HCT116 (cell line): ENCODE data around the gene RNGTT. TPM values are rescaled to one million over a fixed set of nuclear protein-coding genes. Genes with fewer than 3 reads are reported as not detected.
"Not testable (repeated sequence)": the region's sequence is repeated elsewhere in the genome, so short reads cannot be mapped to it uniquely, and the experiment has no call there.

Experiments used
- ATAC-seq: fragments of 200-7000 bp; cut with Tn5 transposase; 2 replicates; pipeline ENCODE4 v1.9.1; 2020; ENCODE audit warnings: mild to moderate bottlenecking, moderate library complexity
- BruUV-seq: library from RNA; stranded (reverse); fragments of 400-500 nt; replicated peaks from 2 replicates; lab custom pipeline; 2021; lab: Mats Ljungman, UMichigan
- CTCF ChIA-PET: fragments of 300-600 bp; sonication (Branson Sonifier 250); formaldehyde crosslinking; loops from one replicate; lab custom pipeline; 2021; ENCODE audit warnings: antibody characterized with exemption; lab: Charles Lee
- POLR2A ChIA-PET: fragments of 300-600, 350-600 bp; sonication (Branson Sonifier 250); formaldehyde crosslinking; loops from one replicate; lab custom pipeline; 2021; ENCODE audit warnings: antibody characterized with exemption; lab: Charles Lee
- RAD21 ChIA-PET, 2 experiments: fragments of 300-600 bp; sonication (Branson Sonifier 250); formaldehyde crosslinking; loops; one replicate each; lab custom pipeline; 2023; ENCODE audit warnings: low total read pairs in 2 of 2; ENCODE audit not compliant: uncharacterized antibody in 2 of 2, unreplicated experiment in 2 of 2, low non-redundant PET in 1 of 2; lab: Charles Lee
- DNase-seq: peaks from one replicate; pipeline ENCODE4 v3.0.0-alpha.2; 2010; ENCODE audit warnings: low read depth, low spot score
- H2AFZ ChIP-seq: fragments of 200-600 bp; shearing (Covaris generic), sonication (generic); 2 replicates; pipeline ENCODE4 v1.6.1; 2017; ENCODE audit warnings: low read depth, mixed run types, mixed read lengths, antibody characterized with exemption, low read length; ENCODE audit not compliant: poor library complexity, severe bottlenecking
- H3K27ac ChIP-seq: 2 replicates; pipeline ENCODE4 v1.5.1; 2012; ENCODE audit warnings: low read depth, low read length
- H3K27me3 ChIP-seq: fragments of 200-600 bp; sonication (generic); 2 replicates; pipeline ENCODE4 v1.6.1; 2016; ENCODE audit warnings: mixed run types, low read length, mixed read lengths; ENCODE audit not compliant: insufficient read depth
- H3K36me3 ChIP-seq, 2 experiments: fragments of 200-500 bp in 1 of 2; fragments of 200-600 bp in 1 of 2; sonication (Bioruptor generic) in 1 of 2; sonication (generic) in 1 of 2; 2 replicates each; pipeline versions ENCODE4 v1.5.1 to v1.6.1; 2014 to 2016; ENCODE audit warnings: low read length in 2 of 2, inconsistent platforms in 1 of 2, mixed read lengths in 1 of 2, mixed run types in 1 of 2; ENCODE audit not compliant: insufficient read depth in 2 of 2, control insufficient read depth in 1 of 2
- H3K4me1 ChIP-seq, 2 experiments: fragments of 200-600 bp in 1 of 2; sonication (generic) in 1 of 2; 2 replicates each; pipeline versions ENCODE4 v1.5.1 to v1.6.1; 2012 to 2017; ENCODE audit warnings: low read length in 2 of 2, inconsistent platforms in 1 of 2, mild to moderate bottlenecking in 1 of 2, mixed read lengths in 1 of 2, mixed run types in 1 of 2, moderate library complexity in 1 of 2; ENCODE audit not compliant: insufficient read depth in 2 of 2, control insufficient read depth in 1 of 2
- H3K4me2 ChIP-seq: fragments of 200-600 bp; sonication (generic); 2 replicates; pipeline ENCODE4 v1.6.1; 2017; ENCODE audit warnings: mixed run types, low read length, mixed read lengths
- H3K4me3 ChIP-seq, 2 experiments: fragments of 200-600 bp in 1 of 2; sonication (generic) in 1 of 2; replicated peaks in 1 of 2; 2 replicates each; pipeline ENCODE4 v1.5.1; 2011 to 2016; ENCODE audit warnings: low read length in 2 of 2, control low read depth in 1 of 2, low read depth in 1 of 2, mild to moderate bottlenecking in 1 of 2, mixed read lengths in 1 of 2, mixed run types in 1 of 2
- H3K79me2 ChIP-seq: fragments of 200-600 bp; sonication (generic); 2 replicates; pipeline ENCODE4 v1.6.1; 2017; ENCODE audit warnings: mild to moderate bottlenecking, mixed run types, low read length, moderate library complexity, mixed read lengths; ENCODE audit not compliant: insufficient read depth
- H3K9ac ChIP-seq: fragments of 200-600 bp; sonication (generic); 2 replicates; pipeline ENCODE4 v1.6.1; 2016; ENCODE audit warnings: low read length, mixed read lengths
- H3K9me2 ChIP-seq: fragments of 200-600 bp; sonication (generic), shearing (Covaris generic); 2 replicates; pipeline ENCODE4 v1.6.1; 2017; ENCODE audit warnings: mixed run types, mild to moderate bottlenecking, moderate library complexity; ENCODE audit not compliant: insufficient read depth
- H3K9me3 ChIP-seq, 2 experiments: fragments of 200-500 bp in 1 of 2; fragments of 200-600 bp in 1 of 2; sonication (Bioruptor generic) in 1 of 2; sonication (generic) in 1 of 2; 2 replicates each; pipeline ENCODE4 v1.6.1; 2014 to 2017; ENCODE audit warnings: low read length in 2 of 2, mixed read lengths in 2 of 2, inconsistent platforms in 1 of 2, low read depth in 1 of 2, mild to moderate bottlenecking in 1 of 2, mixed run types in 1 of 2, moderate library complexity in 1 of 2; ENCODE audit not compliant: control insufficient read depth in 1 of 2, insufficient read depth in 1 of 2
- H4K20me1 ChIP-seq: fragments of 200-600 bp; sonication (generic), shearing (Covaris generic); 2 replicates; pipeline ENCODE4 v1.6.1; 2017; ENCODE audit warnings: mixed run types, mild to moderate bottlenecking, moderate library complexity; ENCODE audit not compliant: insufficient read depth
- CEBPB ChIP-seq: IDR thresholded peaks from 2 replicates; pipeline ENCODE4 v1.6.1; 2012; ENCODE audit warnings: low read depth
- EGR1 ChIP-seq: IDR thresholded peaks from 2 replicates; pipeline ENCODE4 v1.6.1; 2012; ENCODE audit warnings: low read depth
- ELF1 ChIP-seq: IDR thresholded peaks from 2 replicates; pipeline ENCODE4 v1.6.1; 2012; ENCODE audit warnings: low read depth, borderline replicate concordance
- POLR2AphosphoS5 ChIP-seq: IDR thresholded peaks from 2 replicates; pipeline ENCODE4 v1.6.1; 2011; ENCODE audit warnings: mild to moderate bottlenecking, low read depth, low read length, moderate library complexity
- intact Hi-C: fragments of 100-400 bp; cut with micrococcal nuclease; formaldehyde crosslinking; loops from 2 replicates; pipeline ENCODE4 v1.10.0; 2022
- total RNA-seq: library from RNA; stranded (reverse); gene quantifications from one replicate; pipeline ENCODE4 v1.2.1, GENCODE V29; 2021; ENCODE audit not compliant: unreplicated experiment

RNGTT gene
- total RNA-seq, 1 experiment from 2014 or later, result 23.0 TPM

DNA sequence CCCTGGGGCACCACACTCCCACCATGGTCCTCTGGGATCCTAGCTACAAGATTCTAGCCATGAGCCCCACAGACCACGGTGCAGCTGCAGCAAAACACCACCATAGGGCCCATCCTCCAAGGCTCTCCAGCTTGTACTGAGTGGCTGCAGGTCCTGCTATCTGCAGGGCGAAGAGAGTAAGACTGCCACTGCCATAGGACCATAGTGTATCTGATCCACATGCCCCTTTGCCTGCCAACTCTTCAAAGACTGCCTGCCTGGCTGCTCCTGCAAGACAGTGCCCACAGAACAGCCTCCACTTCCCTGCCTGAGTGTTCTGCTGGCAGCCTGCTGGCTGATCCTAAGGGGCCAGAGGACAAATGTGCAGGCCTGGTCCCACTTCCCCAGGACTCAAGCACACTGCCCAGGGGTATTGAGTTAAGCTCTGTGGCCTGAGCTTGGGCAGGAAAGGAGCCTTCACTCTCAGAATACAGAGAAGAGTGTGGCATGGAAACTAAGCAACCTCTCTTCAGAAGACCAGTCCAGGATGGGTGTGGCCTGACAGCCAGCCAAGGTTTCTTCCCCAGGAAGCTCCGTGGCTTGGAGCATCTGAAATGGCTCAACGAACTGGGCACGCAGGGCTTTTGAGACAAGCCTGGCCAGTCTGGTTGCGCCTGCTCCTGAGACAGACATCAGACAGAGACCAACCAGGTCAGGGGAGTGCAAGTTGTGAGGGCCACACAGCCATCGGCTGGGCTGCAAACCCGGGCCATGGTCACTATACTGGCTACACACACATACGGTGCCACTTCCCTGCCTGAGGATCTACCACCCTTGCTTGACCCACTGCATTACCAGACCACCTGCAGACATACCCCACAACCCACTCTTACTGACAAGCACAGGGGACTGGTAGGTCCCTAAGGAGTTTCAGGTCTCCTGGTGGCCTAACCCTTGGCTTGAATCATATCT, 54.5 kb downstream of the RNGTT start:
- H3K9ac ChIP-seq, result no peak overlapping the region
- TF ChIP-seq POLR2AphosphoS5 (no peak), EGR1 (no peak), CEBPB (no peak), ELF1 (no peak)
- TF ChIP-seq, all 23 proteins: peak for 0
- ChIA-PET RAD21 (no interaction called here), CTCF (interaction anchor here (3.2 kb wide), 1 partner anchor 9 kb away, joined by 10 read pairs; no protein-coding TSS in a partner anchor), POLR2A (no interaction called here)
- H3K79me2 ChIP-seq, result peaks cover 47% of the 10 kb centered on the region
- H3K9me3 ChIP-seq, result no peaks in the 10 kb centered on the region
- no peaks in the 10 kb centered on the region for H3K27me3 ChIP-seq
- H3K4me1 ChIP-seq, result no peaks in the 10 kb centered on the region; a peak in 1 of 4 replicates
- no peak overlapping the region for H3K4me2 ChIP-seq
- no peak overlapping the region for H3K4me3 ChIP-seq
- DNase-seq (no peak), ATAC-seq (0 out of 2 replicates have a peak, but pooled peaks have one; percentile 11)
- BruUV-seq, result no TSS peak
- H3K36me3 ChIP-seq, result no peaks in the 10 kb centered on the region
- no peaks in the 10 kb centered on the region for H3K9me2 ChIP-seq
- intact Hi-C loops, result no loop called here
- no peak overlapping the region for H2AFZ ChIP-seq
- no peak overlapping the region for H3K27ac ChIP-seq
- no peaks in the 10 kb centered on the region for H4K20me1 ChIP-seq

DNA sequence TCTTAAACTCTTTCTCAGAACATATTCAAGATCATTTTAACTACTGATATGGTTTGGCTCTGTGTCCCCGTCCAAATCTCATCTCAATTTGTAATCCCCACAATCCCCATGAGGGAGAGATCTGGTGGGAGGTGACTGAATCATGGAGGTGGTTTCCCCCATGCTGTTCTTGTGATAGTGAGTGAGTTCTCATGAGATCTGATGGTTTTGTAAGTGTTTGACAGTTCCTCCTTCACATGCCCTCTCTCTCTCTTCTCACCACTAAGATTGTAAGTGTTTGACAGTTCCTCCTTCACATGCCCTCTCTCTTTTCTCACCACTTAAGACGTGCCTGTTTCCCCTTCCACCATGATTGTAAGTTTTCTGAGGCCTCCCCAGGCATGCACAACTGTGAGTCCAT, 56.3 kb downstream of the RNGTT start:
- DNase-seq, H3K27ac ChIP-seq, intact Hi-C loops, POLR2A ChIA-PET, BruUV-seq, ATAC-seq, H2AFZ ChIP-seq, H4K20me1 ChIP-seq, H3K27me3 ChIP-seq, H3K4me2 ChIP-seq, RAD21 ChIA-PET, H3K4me3 ChIP-seq, H3K36me3 ChIP-seq, H3K9me3 ChIP-seq, H3K9ac ChIP-seq, H3K9me2 ChIP-seq, H3K4me1 ChIP-seq: not testable (repeated sequence)
- CTCF ChIA-PET, result interaction anchor here (1.2 to 1.6 kb wide), 2 partner anchors 9 to 12 kb away, joined by 3 to 5 read pairs; no protein-coding TSS in a partner anchor
- peaks cover 30% of the 10 kb centered on the region for H3K79me2 ChIP-seq
